HG03064 (cell line): ENCODE measurements around the gene TSHZ2.
"Not testable (repeated sequence)": the region's sequence is repeated elsewhere in the genome, so short reads cannot be mapped to it uniquely, and the experiment has no call there.

Source experiments
- ATAC-seq: cut with Tn5 transposase; IDR thresholded peaks from one replicate; pipeline ENCODE4 v1.9.1; 2021; ENCODE audit warnings: low read depth; ENCODE audit not compliant: unreplicated experiment

The TSHZ2 gene

GRCh38 chr20:53463101-53463972 is 491.2 kb downstream of the TSHZ2 start:
- ATAC-seq: no peak

GRCh38 chr20:53466279-53466678 is 494.1 kb downstream of the TSHZ2 start:
- ATAC-seq: no peak

GRCh38 chr20:53468587-53468986 is 496.4 kb downstream of the TSHZ2 start:
- no peak for ATAC-seq

- ATAC-seq: not testable (repeated sequence)
These were observed 500.7 kb downstream of the TSHZ2 start for GRCh38 chr20:53472859-53473258.

- ATAC-seq: no peak
These were observed 508.8 kb downstream of the TSHZ2 start for GRCh38 chr20:53480913-53481312.

- ATAC-seq: no peak
These were observed 515.5 kb downstream of the TSHZ2 start for GRCh38 chr20:53487461-53488200.

GRCh38 chr20:53488775-53489272 is 516.7 kb downstream of the TSHZ2 start:
- no peak for ATAC-seq

- no peak for ATAC-seq
These were observed 517.4 kb downstream of the TSHZ2 start for GRCh38 chr20:53489528-53489927.

GRCh38 chr20:53490620-53491019 is 518.5 kb downstream of the TSHZ2 start:
- ATAC-seq: no peak

GRCh38 chr20:53491462-53491861 is 519.3 kb downstream of the TSHZ2 start:
- ATAC-seq: no peak

GRCh38 chr20:53492212-53492611 is 520.1 kb downstream of the TSHZ2 start:
- no peak for ATAC-seq

- no peak for ATAC-seq
These were observed 521.2 kb downstream of the TSHZ2 start for GRCh38 chr20:53493311-53493857.

GRCh38 chr20:53494753-53495152 is 522.6 kb downstream of the TSHZ2 start:
- ATAC-seq: no peak

GRCh38 chr20:53495398-53496092 is 523.4 kb downstream of the TSHZ2 start:
- ATAC-seq: no peak

GRCh38 chr20:53497246-53497645 is 525.1 kb downstream of the TSHZ2 start:
- ATAC-seq: no peak

GRCh38 chr20:53498341-53498740 is 526.2 kb downstream of the TSHZ2 start:
- no peak for ATAC-seq

- no peak for ATAC-seq
These were observed 528.5 kb downstream of the TSHZ2 start for GRCh38 chr20:53500651-53501050.

- ATAC-seq: no peak
These were observed 530.7 kb downstream of the TSHZ2 start for GRCh38 chr20:53502820-53503219.

- ATAC-seq: no peak
These were observed 531.4 kb downstream of the TSHZ2 start for GRCh38 chr20:53503517-53503919.

- not testable (repeated sequence) for ATAC-seq
These were observed 531.9 kb downstream of the TSHZ2 start for GRCh38 chr20:53504106-53504505.

GRCh38 chr20:53510262-53510661 is 538.1 kb downstream of the TSHZ2 start:
- ATAC-seq: no peak
